Loucy (cell line): ENCODE results near the gene GNAQ.
"Not testable (repeated sequence)": the region's sequence is repeated elsewhere in the genome, so short reads cannot be mapped to it uniquely, and the experiment has no call there.

ENCODE experiments used
- H2AFZ ChIP-seq: fragments of 200-600 bp; sonication (generic); 2 replicates; pipeline ENCODE4 v1.6.0; 2016; ENCODE audit warnings: antibody characterized with exemption, mild to moderate bottlenecking, low read length, moderate library complexity
- H3F3A ChIP-seq: fragments of 200-600 bp; 2 replicates; pipeline ENCODE4 v1.6.0; 2016; ENCODE audit warnings: antibody characterized with exemption, low read depth, mild to moderate bottlenecking
- H3K27me3 ChIP-seq: fragments of 200-600 bp; sonication (generic); 2 replicates; pipeline ENCODE4 v1.6.1; 2014; ENCODE audit warnings: low read length, mild to moderate bottlenecking; ENCODE audit not compliant: insufficient read depth, poor library complexity, severe bottlenecking
- H3K36me3 ChIP-seq: fragments of 200-600 bp; sonication (generic); 2 replicates; pipeline ENCODE4 v1.6.1; 2016; ENCODE audit warnings: low read length; ENCODE audit not compliant: insufficient read depth
- H3K4me1 ChIP-seq: fragments of 200-600 bp; sonication (generic); 2 replicates; pipeline ENCODE4 v1.5.1; 2014; ENCODE audit warnings: low read length, mild to moderate bottlenecking; ENCODE audit not compliant: insufficient read depth, poor library complexity, severe bottlenecking
- H3K4me2 ChIP-seq: fragments of 200-600 bp; sonication (generic); 2 replicates; pipeline ENCODE4 v1.6.0; 2014; ENCODE audit warnings: antibody characterized with exemption, low read length, low read depth, mild to moderate bottlenecking; ENCODE audit not compliant: poor library complexity, severe bottlenecking
- H3K4me3 ChIP-seq: fragments of 200-600 bp; sonication (generic); 2 replicates; pipeline ENCODE4 v1.5.1; 2014; ENCODE audit warnings: low read length, mild to moderate bottlenecking, mixed read lengths; ENCODE audit not compliant: poor library complexity, severe bottlenecking
- H3K79me2 ChIP-seq: fragments of 200-600 bp; sonication (generic); 2 replicates; pipeline ENCODE4 v1.6.1; 2014; ENCODE audit warnings: low read length; ENCODE audit not compliant: insufficient read depth
- H3K9ac ChIP-seq: fragments of 200-600 bp; sonication (generic); 2 replicates; pipeline ENCODE4 v1.6.0; 2014; ENCODE audit warnings: mild to moderate bottlenecking, low read depth, low read length, moderate library complexity; ENCODE audit not compliant: poor library complexity, severe bottlenecking
- H3K9me2 ChIP-seq: fragments of 200-600 bp; sonication (generic); replicated peaks from 2 replicates; pipeline ENCODE4 v1.6.1; 2016; ENCODE audit warnings: low read depth, low read length, mixed read lengths
- H3K9me3 ChIP-seq: fragments of 200-600 bp; sonication (generic); 2 replicates; pipeline ENCODE4 v1.6.1; 2014; ENCODE audit warnings: mild to moderate bottlenecking, antibody characterized with exemption, low read length, low read depth; ENCODE audit not compliant: insufficient read depth
- H4K20me1 ChIP-seq: fragments of 200-600 bp; sonication (generic); 2 replicates; pipeline ENCODE4 v1.6.0; 2014; ENCODE audit warnings: antibody characterized with exemption, low read length, mild to moderate bottlenecking; ENCODE audit not compliant: insufficient read depth, poor library complexity, severe bottlenecking
- CTCF ChIP-seq: fragments of 200-600 bp; sonication (generic); conservative IDR thresholded peaks from 2 replicates; pipeline ENCODE4 v1.5.1; 2014; ENCODE audit warnings: mild to moderate bottlenecking, antibody characterized with exemption, low read length
- EZH2phosphoT487 ChIP-seq: fragments of 200-600 bp; IDR thresholded peaks from 2 replicates; pipeline ENCODE4 v1.6.1; 2018; ENCODE audit warnings: antibody characterized with exemption, mild to moderate bottlenecking, moderate library complexity, borderline replicate concordance

Gene GNAQ

GRCh38 chr9:77883846-77884771 is 147.5 kb downstream of the GNAQ start:
- H4K20me1 ChIP-seq: peaks cover 11% of the 10 kb centered on the region
- no peaks in the 10 kb centered on the region for H3K9me2 ChIP-seq
- peak overlapping the region; percentile 22 for H3K4me2 ChIP-seq
- peak overlapping the region; percentile 44 for H3K9ac ChIP-seq
- TF ChIP-seq CTCF: no peak
- TF ChIP-seq EZH2phosphoT487: no peak
- H3K4me3 ChIP-seq: no peak overlapping the region
- H3K27me3 ChIP-seq: no peaks in the 10 kb centered on the region
- no peaks in the 10 kb centered on the region for H3F3A ChIP-seq
- H3K9me3 ChIP-seq: no peaks in the 10 kb centered on the region
- H3K36me3 ChIP-seq: peaks cover 21% of the 10 kb centered on the region; the same call in 1 of the 2 replicates
- peaks cover 37% of the 10 kb centered on the region for H3K4me1 ChIP-seq
- H2AFZ ChIP-seq: no peak overlapping the region
- H3K79me2 ChIP-seq: peaks cover 98% of the 10 kb centered on the region

- no peak overlapping the region for H3K4me2 ChIP-seq
- H3K4me3 ChIP-seq: no peak overlapping the region
- peaks cover 24% of the 10 kb centered on the region; the same call in 1 of the 2 replicates for H3K36me3 ChIP-seq
- no peaks in the 10 kb centered on the region for H3K9me3 ChIP-seq
- peaks cover 43% of the 10 kb centered on the region for H3K4me1 ChIP-seq
- peak overlapping the region; percentile 44 for H3K9ac ChIP-seq
- peaks cover 98% of the 10 kb centered on the region for H3K79me2 ChIP-seq
- no peaks in the 10 kb centered on the region for H3F3A ChIP-seq
- no peak overlapping the region for H2AFZ ChIP-seq
- no peaks in the 10 kb centered on the region for H3K9me2 ChIP-seq
- peaks cover 15% of the 10 kb centered on the region for H4K20me1 ChIP-seq
- H3K27me3 ChIP-seq: no peaks in the 10 kb centered on the region
- TF ChIP-seq EZH2phosphoT487: no peak
- no peak for TF ChIP-seq CTCF
These were observed 148.5 kb downstream of the GNAQ start for GRCh38 chr9:77883133-77883532.

- no peak overlapping the region for H3K4me3 ChIP-seq
- TF ChIP-seq EZH2phosphoT487 (no peak), CTCF (no peak)
- H3K9me2 ChIP-seq: no peaks in the 10 kb centered on the region
- peaks cover 29% of the 10 kb centered on the region; the same call in 1 of the 2 replicates for H3K36me3 ChIP-seq
- no peak overlapping the region for H3K4me2 ChIP-seq
- H3K27me3 ChIP-seq: no peaks in the 10 kb centered on the region
- H3K79me2 ChIP-seq: peaks cover 99% of the 10 kb centered on the region
- no peaks in the 10 kb centered on the region for H3K9me3 ChIP-seq
- peaks cover 22% of the 10 kb centered on the region for H4K20me1 ChIP-seq
- H3F3A ChIP-seq: no peaks in the 10 kb centered on the region
- peaks cover 44% of the 10 kb centered on the region for H3K4me1 ChIP-seq
- H2AFZ ChIP-seq: no peak overlapping the region
- H3K9ac ChIP-seq: no peak overlapping the region
These were observed 149.3 kb downstream of the GNAQ start for GRCh38 chr9:77882294-77882693.

- H3K27me3 ChIP-seq, H3K9ac ChIP-seq, H3F3A ChIP-seq, H3K9me2 ChIP-seq, H3K4me2 ChIP-seq, H2AFZ ChIP-seq, H3K9me3 ChIP-seq, H3K4me3 ChIP-seq: not testable (repeated sequence)
- Histone ChIP-seq H4K20me1 (peaks cover 22% of the 10 kb centered on the region), H3K4me1 (peaks cover 44% of the 10 kb centered on the region), H3K79me2 (peaks cover 100% of the 10 kb centered on the region), H3K36me3 (peaks cover 29% of the 10 kb centered on the region; the same call in 1 of the 2 replicates)
These were observed 150.0 kb downstream of the GNAQ start for GRCh38 chr9:77881634-77882033.
